K562 (cell line): ENCODE results near the gene CCNL2. TPM values are rescaled to one million over a fixed set of nuclear protein-coding genes. Genes with fewer than 3 reads are reported as not detected.
A peak's percentile ranks its signal among the peaks of the same experiment; 100 is the strongest.

Source experiments
- CBFA2T3 ChIP-seq: fragments of 450-650 bp; IDR thresholded peaks from 2 replicates; pipeline ENCODE4 v1.6.1; 2017
- DACH1 ChIP-seq: fragments of 450-650 bp; IDR thresholded peaks from 2 replicates; pipeline ENCODE4 v1.6.1; 2018; ENCODE audit not compliant: partially characterized antibody
- HNRNPH1 ChIP-seq: fragments of 200-400 bp; formaldehyde crosslinking; optimal IDR thresholded peaks from 2 replicates; pipeline ENCODE3; 2017; ENCODE audit warnings: low read depth, mild to moderate bottlenecking, low read length, moderate library complexity
- KLF1 ChIP-seq: fragments of 450-650 bp; IDR thresholded peaks from 2 replicates; pipeline ENCODE4 v1.6.1; 2016; ENCODE audit warnings: missing genetic modification characterization, missing compliant biosample characterization
- NR1H2 ChIP-seq: sonication (generic); formaldehyde crosslinking; IDR thresholded peaks from 2 replicates; pipeline ENCODE4 v1.4.0; 2020; ENCODE audit warnings: mild to moderate bottlenecking, missing genetic modification reagents
- PHTF2 ChIP-seq: fragments of 250-450 bp; sonication (Bioruptor Pico); IDR thresholded peaks from 2 replicates; pipeline ENCODE4 v1.5.0; 2021; ENCODE audit warnings: mild to moderate bottlenecking
- SMAD2 ChIP-seq: fragments of 150-350 bp; IDR thresholded peaks from 2 replicates; pipeline ENCODE4 v1.6.1; 2014; ENCODE audit warnings: low read depth, mild to moderate bottlenecking, low read length
- ZBTB11 ChIP-seq, 3 experiments: fragments of 200-800 bp in 1 of 3; fragments of 250-450 bp in 1 of 3; fragments of 450-650 bp in 1 of 3; sonication (Bioruptor Pico) in 1 of 3; sonication (Bioruptor generic) in 1 of 3; formaldehyde crosslinking in 1 of 3; IDR thresholded peaks; 2 replicates each; pipeline versions ENCODE4 v1.6.1 to v1.8.0; 2016 to 2022; ENCODE audit warnings: mild to moderate bottlenecking in 2 of 3, missing genetic modification characterization in 2 of 3, missing compliant biosample characterization in 1 of 3, moderate library complexity in 1 of 3
- polyA plus RNA-seq, 8 experiments: library from polyadenylated mRNA; depleted of rRNA in 4 of 8; stranded (reverse) in 5 of 8; unstranded in 3 of 8; fragments of >200 nt; fragmentation: Nextera tagmentation in 2 of 8; fragmentation: Illumina TruSeq in 1 of 8; extraction: Ambion mirVana in 2 of 8; extraction: Trizol in 1 of 8; gene quantifications; 2 replicates each; pipeline versions ENCODE4 v1.2.1 to v1.2.3, GENCODE V29; 2011 to 2014; ENCODE audit warnings: inconsistent platforms in 1 of 8, missing spikeins in 1 of 8
- total RNA-seq, 7 experiments: library from RNA; depleted of rRNA in 6 of 7; stranded (reverse); fragments of >200 nt in 6 of 7; fragmentation: Illumina TruSeq in 2 of 7; extraction: Trizol in 2 of 7; gene quantifications; 2 replicates each; pipeline versions ENCODE4 v1.2.1 to v1.2.3, GENCODE V29; 2011 to 2021; ENCODE audit warnings: low replicate concordance in 1 of 7
- TF ChIP-seq, protein P1 (sequence below), 2 experiments: IDR thresholded peaks; 2 replicates each; pipeline ENCODE4 v1.6.1; 2011; ENCODE audit warnings: borderline replicate concordance in 1 of 2, control low read depth in 1 of 2, low read depth in 1 of 2, low read length in 1 of 2, mild to moderate bottlenecking in 1 of 2, mixed read lengths in 1 of 2, moderate library complexity in 1 of 2; ENCODE audit not compliant: insufficient read depth in 1 of 2, insufficient read length in 1 of 2, poor library complexity in 1 of 2, severe bottlenecking in 1 of 2; ENCODE audit errors: extremely low read depth in 1 of 2
- TF ChIP-seq, protein P2 (sequence below): fragments of 450-650 bp; IDR thresholded peaks from 2 replicates; pipeline ENCODE4 v1.6.1; 2016; ENCODE audit warnings: mild to moderate bottlenecking
- TF ChIP-seq, protein P3 (sequence below), 3 experiments: IDR thresholded peaks in 2 of 3; conservative IDR thresholded peaks in 1 of 3; 2 replicates each; pipeline ENCODE4 v1.5.1; 2011 to 2012; ENCODE audit warnings: low read length in 3 of 3, mild to moderate bottlenecking in 3 of 3, control low read depth in 2 of 3, improper control_type of control experiment in 1 of 3, inconsistent platforms in 1 of 3, low read depth in 1 of 3, mixed read lengths in 1 of 3, moderate library complexity in 1 of 3; ENCODE audit not compliant: insufficient read depth in 2 of 3
- TF ChIP-seq, protein P4 (sequence below): fragments of 450-650 bp; IDR thresholded peaks from 2 replicates; pipeline ENCODE4 v1.6.1; 2016; ENCODE audit warnings: antibody characterized with exemption
- TF ChIP-seq, protein P5 (sequence below): sonication (generic); formaldehyde crosslinking; IDR thresholded peaks from 2 replicates; pipeline ENCODE4 v1.8.0; 2022; ENCODE audit warnings: mild to moderate bottlenecking, missing genetic modification reagents, borderline replicate concordance

The CCNL2 gene
- total and polyA plus RNA-seq, 9 of the 15 experiments (the other 6 are each of a cell fraction or from before 2014, with no cell fraction given) = 2.8 to 287 (median 94.5) TPM

- TF ChIP-seq ZBTB11 (CRISPR knock-in tag; IDR thresholded peaks at IDR 0.05) = no peak
- TF ChIP-seq, protein P1, sequence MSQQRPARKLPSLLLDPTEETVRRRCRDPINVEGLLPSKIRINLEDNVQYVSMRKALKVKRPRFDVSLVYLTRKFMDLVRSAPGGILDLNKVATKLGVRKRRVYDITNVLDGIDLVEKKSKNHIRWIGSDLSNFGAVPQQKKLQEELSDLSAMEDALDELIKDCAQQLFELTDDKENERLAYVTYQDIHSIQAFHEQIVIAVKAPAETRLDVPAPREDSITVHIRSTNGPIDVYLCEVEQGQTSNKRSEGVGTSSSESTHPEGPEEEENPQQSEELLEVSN (IDR thresholded peaks at IDR 0.05; ENCODE audit: borderline replicate concordance in 1 of 2, extremely low read depth in 1 of 2, insufficient read depth in 1 of 2, insufficient read length in 1 of 2, low read depth in 1 of 2, low read length in 1 of 2, poor library complexity in 1 of 2, severe bottlenecking in 1 of 2) = peak in 1 of 2 experiments; percentile 21
- no peak for TF ChIP-seq DACH1
- TF ChIP-seq, protein P2, sequence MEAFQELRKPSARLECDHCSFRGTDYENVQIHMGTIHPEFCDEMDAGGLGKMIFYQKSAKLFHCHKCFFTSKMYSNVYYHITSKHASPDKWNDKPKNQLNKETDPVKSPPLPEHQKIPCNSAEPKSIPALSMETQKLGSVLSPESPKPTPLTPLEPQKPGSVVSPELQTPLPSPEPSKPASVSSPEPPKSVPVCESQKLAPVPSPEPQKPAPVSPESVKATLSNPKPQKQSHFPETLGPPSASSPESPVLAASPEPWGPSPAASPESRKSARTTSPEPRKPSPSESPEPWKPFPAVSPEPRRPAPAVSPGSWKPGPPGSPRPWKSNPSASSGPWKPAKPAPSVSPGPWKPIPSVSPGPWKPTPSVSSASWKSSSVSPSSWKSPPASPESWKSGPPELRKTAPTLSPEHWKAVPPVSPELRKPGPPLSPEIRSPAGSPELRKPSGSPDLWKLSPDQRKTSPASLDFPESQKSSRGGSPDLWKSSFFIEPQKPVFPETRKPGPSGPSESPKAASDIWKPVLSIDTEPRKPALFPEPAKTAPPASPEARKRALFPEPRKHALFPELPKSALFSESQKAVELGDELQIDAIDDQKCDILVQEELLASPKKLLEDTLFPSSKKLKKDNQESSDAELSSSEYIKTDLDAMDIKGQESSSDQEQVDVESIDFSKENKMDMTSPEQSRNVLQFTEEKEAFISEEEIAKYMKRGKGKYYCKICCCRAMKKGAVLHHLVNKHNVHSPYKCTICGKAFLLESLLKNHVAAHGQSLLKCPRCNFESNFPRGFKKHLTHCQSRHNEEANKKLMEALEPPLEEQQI = no peak
- no peak for TF ChIP-seq KLF1 (tag)
- no peak for TF ChIP-seq PHTF2 (CRISPR knock-in tag)
- TF ChIP-seq, protein P3, sequence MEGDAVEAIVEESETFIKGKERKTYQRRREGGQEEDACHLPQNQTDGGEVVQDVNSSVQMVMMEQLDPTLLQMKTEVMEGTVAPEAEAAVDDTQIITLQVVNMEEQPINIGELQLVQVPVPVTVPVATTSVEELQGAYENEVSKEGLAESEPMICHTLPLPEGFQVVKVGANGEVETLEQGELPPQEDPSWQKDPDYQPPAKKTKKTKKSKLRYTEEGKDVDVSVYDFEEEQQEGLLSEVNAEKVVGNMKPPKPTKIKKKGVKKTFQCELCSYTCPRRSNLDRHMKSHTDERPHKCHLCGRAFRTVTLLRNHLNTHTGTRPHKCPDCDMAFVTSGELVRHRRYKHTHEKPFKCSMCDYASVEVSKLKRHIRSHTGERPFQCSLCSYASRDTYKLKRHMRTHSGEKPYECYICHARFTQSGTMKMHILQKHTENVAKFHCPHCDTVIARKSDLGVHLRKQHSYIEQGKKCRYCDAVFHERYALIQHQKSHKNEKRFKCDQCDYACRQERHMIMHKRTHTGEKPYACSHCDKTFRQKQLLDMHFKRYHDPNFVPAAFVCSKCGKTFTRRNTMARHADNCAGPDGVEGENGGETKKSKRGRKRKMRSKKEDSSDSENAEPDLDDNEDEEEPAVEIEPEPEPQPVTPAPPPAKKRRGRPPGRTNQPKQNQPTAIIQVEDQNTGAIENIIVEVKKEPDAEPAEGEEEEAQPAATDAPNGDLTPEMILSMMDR (IDR thresholded peaks at IDR 0.05 in 2 of 3, conservative IDR thresholded peaks at IDR 0.05 in 1 of 3; ENCODE audit: insufficient read depth in 2 of 3, low read depth in 1 of 3, low read length in 3 of 3) = peak in 2 of 3 experiments; percentile 11 to 19; a peak in 2 of 6 replicates
- no peak for TF ChIP-seq SMAD2
- no peak for TF ChIP-seq HNRNPH1
- TF ChIP-seq CBFA2T3 = no peak
- TF ChIP-seq, protein P4, sequence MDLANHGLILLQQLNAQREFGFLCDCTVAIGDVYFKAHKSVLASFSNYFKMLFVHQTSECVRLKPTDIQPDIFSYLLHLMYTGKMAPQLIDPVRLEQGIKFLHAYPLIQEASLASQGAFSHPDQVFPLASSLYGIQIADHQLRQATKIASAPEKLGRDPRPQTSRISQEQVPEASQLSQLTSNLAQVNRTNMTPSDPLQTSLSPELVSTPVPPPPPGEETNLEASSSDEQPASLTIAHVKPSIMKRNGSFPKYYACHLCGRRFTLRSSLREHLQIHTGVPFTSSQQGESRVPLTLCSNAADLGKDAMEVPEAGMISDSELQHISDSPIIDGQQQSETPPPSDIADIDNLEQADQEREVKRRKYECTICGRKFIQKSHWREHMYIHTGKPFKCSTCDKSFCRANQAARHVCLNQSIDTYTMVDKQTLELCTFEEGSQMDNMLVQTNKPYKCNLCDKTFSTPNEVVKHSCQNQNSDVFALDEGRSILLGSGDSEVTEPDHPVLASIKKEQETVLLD = 0 out of 2 replicates have a peak, but pooled peaks have one; percentile 24
- TF ChIP-seq, protein P5, sequence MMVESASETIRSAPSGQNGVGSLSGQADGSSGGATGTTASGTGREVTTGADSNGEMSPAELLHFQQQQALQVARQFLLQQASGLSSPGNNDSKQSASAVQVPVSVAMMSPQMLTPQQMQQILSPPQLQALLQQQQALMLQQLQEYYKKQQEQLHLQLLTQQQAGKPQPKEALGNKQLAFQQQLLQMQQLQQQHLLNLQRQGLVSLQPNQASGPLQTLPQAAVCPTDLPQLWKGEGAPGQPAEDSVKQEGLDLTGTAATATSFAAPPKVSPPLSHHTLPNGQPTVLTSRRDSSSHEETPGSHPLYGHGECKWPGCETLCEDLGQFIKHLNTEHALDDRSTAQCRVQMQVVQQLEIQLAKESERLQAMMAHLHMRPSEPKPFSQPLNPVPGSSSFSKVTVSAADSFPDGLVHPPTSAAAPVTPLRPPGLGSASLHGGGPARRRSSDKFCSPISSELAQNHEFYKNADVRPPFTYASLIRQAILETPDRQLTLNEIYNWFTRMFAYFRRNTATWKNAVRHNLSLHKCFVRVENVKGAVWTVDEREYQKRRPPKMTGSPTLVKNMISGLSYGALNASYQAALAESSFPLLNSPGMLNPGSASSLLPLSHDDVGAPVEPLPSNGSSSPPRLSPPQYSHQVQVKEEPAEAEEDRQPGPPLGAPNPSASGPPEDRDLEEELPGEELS (CRISPR knock-in tag) = no peak
- no peak for TF ChIP-seq NR1H2 (CRISPR knock-in tag)
Observed at GRCh38 chr1:1407636-1408318, 8.6 kb upstream of the CCNL2 start (continued).
